Embryonic facial prominence (tissue), 1 donor: ENCODE measurements around the gene POTEE.
"Not testable (repeated sequence)": the region's sequence is repeated elsewhere in the genome, so short reads cannot be mapped to it uniquely, and the experiment has no call there.

Source experiments
- DNase-seq: peaks from one replicate; pipeline ENCODE4 v3.0.0-alpha.2; 2016; ENCODE audit errors: extremely low spot score

Gene POTEE

DNA sequence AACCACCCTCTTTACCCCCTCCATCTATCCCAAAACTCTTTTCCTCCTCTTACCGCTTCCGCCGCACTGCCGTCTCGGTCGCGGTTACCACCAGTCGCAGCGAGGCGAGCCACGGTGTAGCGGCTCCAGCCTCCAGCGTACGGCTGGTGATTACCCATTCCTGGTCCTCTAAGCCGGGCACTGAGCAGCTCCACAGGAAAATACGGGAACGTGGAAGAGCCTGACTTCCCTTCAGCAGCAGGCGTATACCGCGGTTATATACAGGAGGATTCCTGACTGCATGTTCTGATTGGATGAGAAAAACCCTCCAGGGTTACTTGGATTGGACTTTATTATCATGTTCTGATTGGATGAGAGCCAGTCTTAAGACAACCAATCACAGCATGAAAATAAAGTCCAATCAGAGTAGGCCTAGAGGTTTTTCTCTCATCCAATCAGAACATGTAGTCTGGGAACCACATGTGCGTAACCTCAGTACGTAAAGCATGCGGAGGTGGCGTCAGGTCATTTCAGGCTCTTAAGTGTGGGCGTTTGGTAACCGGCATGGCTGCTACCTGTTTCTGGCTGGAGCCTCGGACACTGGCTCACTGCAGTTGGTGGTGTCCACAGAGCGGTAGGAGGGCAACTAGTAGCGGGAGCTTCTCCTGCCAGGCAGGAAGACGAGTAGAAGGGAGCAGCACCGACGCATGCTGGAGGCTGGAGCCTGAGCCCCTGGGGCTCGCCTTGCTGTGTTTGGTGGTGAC is at the start of gene POTEE:
Gene POTEE, plus strand, starts transcription at position 507 of the 743 bp plus-strand sequence. CDS start 8,867 bp downstream, outside the sequence.
- not testable (repeated sequence) for DNase-seq

DNA sequence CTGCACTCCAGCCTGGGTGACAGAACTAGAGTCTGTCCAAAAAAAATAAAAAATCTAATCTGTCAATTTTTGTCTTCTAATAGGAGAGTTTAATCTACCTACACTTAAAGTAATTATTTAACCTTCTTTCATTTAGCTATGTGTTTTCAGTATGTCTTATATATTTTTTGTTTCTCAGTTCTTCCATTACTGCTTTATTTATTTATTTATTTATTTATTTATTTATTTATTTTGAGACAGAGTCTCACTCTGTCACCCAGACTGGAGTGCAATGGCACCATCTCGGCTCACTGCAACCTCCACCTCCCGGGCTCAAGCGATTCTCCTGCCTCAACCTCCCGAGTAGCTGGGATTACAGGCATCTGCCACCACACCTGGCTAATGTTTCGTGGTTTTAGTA is 43.8 kb upstream of the POTEE start:
- DNase-seq = not testable (repeated sequence)

- DNase-seq = no peak
Measured at GRCh38 chr2:131168538-131168937, 40.8 kb upstream of the POTEE start.

DNA sequence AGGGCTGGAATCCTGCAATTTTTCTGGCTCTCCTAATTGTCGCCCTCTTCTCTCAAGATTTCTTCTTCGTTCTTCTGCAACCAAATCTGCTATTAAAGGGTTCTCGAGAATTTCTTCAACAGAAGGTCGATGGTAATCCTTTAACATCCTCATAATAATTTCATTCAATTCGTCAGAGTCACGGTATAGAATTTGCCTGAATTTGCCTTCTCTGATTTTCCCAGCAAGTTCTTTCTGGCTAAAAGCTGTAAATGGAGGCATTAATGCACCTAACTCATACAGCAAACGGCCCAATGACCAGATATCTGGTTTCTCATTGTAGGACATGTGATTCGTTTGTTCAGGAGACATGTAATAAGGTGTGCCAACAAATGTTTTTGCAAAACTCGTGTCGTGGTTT is 31.3 kb upstream of the POTEE start:
- DNase-seq = not testable (repeated sequence)

DNA sequence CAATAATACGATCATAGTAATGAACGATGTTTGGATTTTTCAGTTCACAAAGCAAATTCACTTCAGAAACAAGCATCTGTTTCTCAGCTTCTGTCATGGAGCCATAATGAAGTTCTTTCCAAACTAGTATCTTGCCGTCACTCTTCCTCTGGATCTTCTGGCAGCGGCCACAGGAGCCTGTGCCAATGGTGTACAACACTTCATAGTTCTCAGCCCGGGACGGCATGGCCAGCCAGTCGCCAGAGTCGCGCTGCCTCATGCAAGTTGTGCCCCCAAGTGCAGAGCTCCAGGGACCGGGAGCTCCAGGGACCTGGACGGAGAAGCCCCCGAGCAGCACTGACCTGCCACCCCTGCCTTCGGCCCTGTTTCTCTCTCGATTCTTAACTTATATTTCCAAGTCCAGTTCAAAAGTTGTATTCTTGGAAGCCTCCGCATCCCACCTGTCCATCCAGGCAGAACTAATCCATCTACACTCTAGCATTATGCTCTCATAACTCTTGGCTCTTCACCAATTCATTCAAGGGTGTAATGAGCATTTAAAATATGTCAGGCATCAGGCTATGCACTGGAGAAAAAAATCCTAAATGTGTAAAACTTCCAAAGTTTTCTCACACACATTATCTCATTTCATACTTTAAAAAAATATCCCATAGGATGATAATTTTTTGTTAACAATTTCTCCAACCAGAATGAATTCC is 30.5 kb upstream of the POTEE start:
- DNase-seq = not testable (repeated sequence)

DNA sequence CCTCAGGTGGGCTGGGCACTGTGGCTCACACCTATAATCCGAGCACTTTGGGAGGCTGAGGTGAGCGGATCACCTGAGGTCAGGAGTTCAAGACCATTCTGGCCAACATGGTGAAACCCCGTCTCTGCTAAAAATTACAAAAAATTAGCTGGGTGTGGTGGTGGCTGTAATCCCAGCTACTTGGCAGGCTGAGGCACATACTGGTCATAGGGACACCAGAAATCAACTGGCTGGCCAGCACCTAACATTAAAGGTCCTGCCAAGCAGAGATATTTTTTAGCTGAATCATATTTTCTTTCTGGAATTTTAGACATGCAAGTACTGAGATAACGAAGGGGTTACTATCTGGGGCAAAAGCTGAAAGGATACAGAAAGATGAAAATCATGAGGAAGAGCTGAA is 27.9 kb upstream of the POTEE start:
- not testable (repeated sequence) for DNase-seq

DNA sequence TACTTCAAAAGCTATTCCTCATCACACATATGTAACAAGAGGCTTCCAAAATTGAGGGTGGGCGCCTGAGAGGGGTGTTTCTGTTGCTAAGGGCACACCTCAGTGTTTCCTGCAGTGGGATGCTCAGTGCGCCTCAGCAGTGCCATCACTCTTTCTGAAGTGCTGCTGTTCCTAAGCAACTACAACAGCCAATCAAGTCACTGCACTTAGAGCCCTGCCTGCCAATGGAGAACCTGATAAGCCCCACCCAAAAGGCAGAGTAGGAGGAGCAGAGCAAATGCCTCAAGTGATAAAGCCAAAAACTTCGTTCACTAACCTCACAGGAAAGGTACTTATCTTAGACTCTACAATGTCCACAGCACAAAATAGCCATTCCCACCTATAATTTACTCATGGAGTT is 15.9 kb upstream of the POTEE start:
- DNase-seq = not testable (repeated sequence)

GRCh38 chr2:131196186-131196585 is 13.2 kb upstream of the POTEE start:
- not testable (repeated sequence) for DNase-seq

DNA sequence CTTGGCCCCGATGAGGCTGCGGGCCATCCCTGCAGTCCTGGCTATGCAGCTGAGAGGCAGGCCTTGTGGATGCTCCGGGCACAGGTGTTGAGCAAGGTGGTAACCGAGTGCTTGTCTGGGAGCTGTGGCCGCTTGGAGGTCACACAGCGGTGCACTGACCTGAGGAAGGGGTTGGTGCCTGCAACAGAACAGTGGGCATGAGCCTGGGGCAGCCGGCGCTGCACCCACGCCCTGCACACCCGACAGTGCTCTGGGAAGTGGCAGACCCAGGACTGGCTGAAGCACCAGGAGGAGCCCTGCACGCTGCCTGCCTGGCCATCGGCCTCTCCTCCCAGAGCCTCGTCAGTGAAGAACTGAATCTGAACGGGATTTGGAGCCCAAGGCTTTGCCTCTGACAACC is 8.2 kb upstream of the POTEE start:
- no peak for DNase-seq

DNA sequence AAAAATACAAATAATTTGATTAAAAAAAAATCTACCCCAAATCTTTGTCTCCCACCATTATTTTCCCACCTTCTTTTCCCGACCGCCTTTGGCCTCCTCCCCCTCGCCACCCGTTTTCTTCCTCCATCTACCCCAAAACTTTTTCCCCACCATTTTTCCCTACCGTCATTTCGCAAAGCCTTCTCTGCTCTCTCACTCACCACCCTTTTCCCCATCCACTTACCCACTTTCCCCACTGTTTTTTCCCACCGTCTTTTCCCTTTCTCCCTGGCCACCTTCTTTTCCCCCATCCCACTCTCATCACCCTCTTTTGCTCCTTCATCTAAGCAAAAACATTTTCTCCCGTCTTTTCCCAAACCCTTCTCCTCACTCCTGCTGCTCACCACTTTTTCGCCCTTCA is 1.5 kb upstream of the POTEE start:
- DNase-seq = not testable (repeated sequence)

DNA sequence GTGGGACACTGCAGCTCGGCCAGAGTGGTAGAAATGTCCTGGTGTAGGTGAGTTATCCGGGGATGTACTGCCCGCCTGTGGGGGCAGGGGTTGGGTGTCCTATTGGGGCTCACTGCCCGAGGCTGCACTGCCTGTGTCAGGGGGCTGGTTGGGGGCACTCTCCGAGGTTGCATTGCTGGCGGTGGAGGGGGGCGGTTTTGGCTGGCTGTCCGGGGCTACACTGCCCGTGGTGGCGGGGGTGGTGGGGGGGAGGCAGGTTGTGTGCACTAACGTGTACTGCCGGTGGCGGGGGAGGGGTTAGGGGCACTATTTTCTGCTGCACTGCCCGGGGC is 403 bp downstream of the POTEE start:
- not testable (repeated sequence) for DNase-seq

GRCh38 chr2:131210434-131211211 is 1.3 kb downstream of the POTEE start:
- not testable (repeated sequence) for DNase-seq

- DNase-seq = not testable (repeated sequence)
Measured at GRCh38 chr2:131217238-131217986, 8.1 kb downstream of the POTEE start.

- DNase-seq = not testable (repeated sequence)
Measured at GRCh38 chr2:131235543-131236449, 26.5 kb downstream of the POTEE start.
